Testis (tissue), 3 donors: ENCODE results near the gene XAGE2. TPM values are rescaled to one million over a fixed set of nuclear protein-coding genes. Genes with fewer than 3 reads are reported as not detected.

ENCODE experiments used
- DNase-seq: peaks from one replicate; pipeline ENCODE4 v3.0.0-alpha.2; 2019
- H3K27ac ChIP-seq, 2 donors: fragments of 200-600 bp; sonication (generic); one replicate each; pipeline ENCODE4 v1.5.1; 2019
- H3K27me3 ChIP-seq: fragments of 200-600 bp; sonication (generic); one replicate; pipeline ENCODE4 v1.5.1; 2019
- H3K36me3 ChIP-seq: fragments of 200-600 bp; sonication (generic); one replicate; pipeline ENCODE4 v1.5.1; 2017; ENCODE audit warnings: low read depth; ENCODE audit errors: missing control alignments
- H3K4me1 ChIP-seq: fragments of 200-600 bp; sonication (generic); one replicate; pipeline ENCODE4 v1.5.1; 2019
- H3K4me3 ChIP-seq, 2 donors: fragments of 200-600 bp; sonication (generic); one replicate each; pipeline ENCODE4 v1.5.1; 2017 to 2019
- H3K9me3 ChIP-seq: fragments of 200-600 bp; sonication (generic); one replicate; pipeline ENCODE4 v1.5.1; 2017
- POLR2A ChIP-seq: fragments of 450-650 bp; IDR thresholded peaks from one replicate; pipeline ENCODE4 v1.6.1; 2017; ENCODE audit warnings: antibody characterized with exemption, mild to moderate bottlenecking, moderate library complexity
- WGBS, 2 donors: methylation state at CpG; one replicate each; pipeline ENCODE4 v1.1.5; 2018; 5-methylcytosine and 5-hydroxymethylcytosine counted together
- intact Hi-C: fragments of 100-400 bp; cut with DNase I; formaldehyde crosslinking; loops from one replicate; pipeline ENCODE4 v1.15.1; 2023; ENCODE audit warnings: low total_unique reads
- microRNA-seq, 2 donors: library from miRNA; unstranded; fragments of <30 nt; microRNA quantifications; one replicate each; pipeline ENCODE4, GENCODE V29; 2016; ENCODE audit warnings: borderline number of aligned reads in 2 of 2, borderline replicate concordance in 1 of 2
- polyA plus RNA-seq: library from polyadenylated mRNA; stranded (reverse); fragments of 350-450 nt; fragmentation: Illumina TruSeq; extraction: RNeasy Lipid Tissue Mini Kit (QIAGEN cat#74804); gene quantifications from one replicate; pipeline ENCODE4 v1.2.3, GENCODE V29; 2014; ENCODE audit warnings: low read depth, low replicate concordance; ENCODE audit not compliant: insufficient read depth
- small RNA-seq, 2 donors: library from RNA; depleted of rRNA; stranded (forward); fragments of <200 nt; gene quantifications; one replicate each; pipeline ENCODE3, GENCODE V24; 2016
- total RNA-seq, 2 donors: library from RNA; depleted of rRNA; stranded (reverse); fragments of >200 nt; gene quantifications; one replicate each; pipeline ENCODE4 v1.2.3, GENCODE V29; 2016
- TF ChIP-seq, protein P1 (sequence below), 3 experiments: fragments of 450-650 bp in 2 of 3; fragments of 200-600 bp in 1 of 3; sonication (generic) in 1 of 3; IDR thresholded peaks; one replicate each; pipeline ENCODE4 v1.5.1; 2016 to 2019; ENCODE audit warnings: antibody characterized with exemption in 3 of 3, mild to moderate bottlenecking in 2 of 3, moderate library complexity in 1 of 3

XAGE2 gene
- total and polyA plus RNA-seq, 3 donors from 2014 or later = 0.81 TPM; not detected in 2

DNA sequence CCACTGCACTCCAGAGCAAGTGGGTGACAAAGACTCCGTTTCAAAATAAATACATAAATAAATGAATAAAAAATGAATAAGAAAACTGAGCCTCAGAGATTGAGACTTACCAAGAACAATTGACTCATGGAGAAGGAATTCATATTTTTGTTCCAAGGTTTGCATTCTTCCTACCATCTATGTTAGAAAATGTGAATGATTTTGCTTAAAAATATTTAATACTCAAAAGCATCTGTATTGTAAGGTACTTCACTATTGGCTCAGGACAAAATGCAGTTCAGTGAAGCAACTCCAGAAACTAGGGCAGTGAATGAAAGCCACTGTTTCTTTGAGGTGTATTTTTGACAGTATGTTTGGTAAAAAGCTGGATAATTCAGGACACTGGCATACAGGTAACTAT is 54.1 kb downstream of the XAGE2 start:
- Histone ChIP-seq H3K4me3 (no peak overlapping the region), H3K4me1 (no peaks in the 10 kb centered on the region), H3K27me3 (no peaks in the 10 kb centered on the region), H3K9me3 (no peaks in the 10 kb centered on the region), H3K36me3 (no peaks in the 10 kb centered on the region), H3K27ac (no peak overlapping the region)
- intact Hi-C loops = no loop called here
- DNase-seq = no peak
- no peak for TF ChIP-seq POLR2A
- TF ChIP-seq, protein P1, sequence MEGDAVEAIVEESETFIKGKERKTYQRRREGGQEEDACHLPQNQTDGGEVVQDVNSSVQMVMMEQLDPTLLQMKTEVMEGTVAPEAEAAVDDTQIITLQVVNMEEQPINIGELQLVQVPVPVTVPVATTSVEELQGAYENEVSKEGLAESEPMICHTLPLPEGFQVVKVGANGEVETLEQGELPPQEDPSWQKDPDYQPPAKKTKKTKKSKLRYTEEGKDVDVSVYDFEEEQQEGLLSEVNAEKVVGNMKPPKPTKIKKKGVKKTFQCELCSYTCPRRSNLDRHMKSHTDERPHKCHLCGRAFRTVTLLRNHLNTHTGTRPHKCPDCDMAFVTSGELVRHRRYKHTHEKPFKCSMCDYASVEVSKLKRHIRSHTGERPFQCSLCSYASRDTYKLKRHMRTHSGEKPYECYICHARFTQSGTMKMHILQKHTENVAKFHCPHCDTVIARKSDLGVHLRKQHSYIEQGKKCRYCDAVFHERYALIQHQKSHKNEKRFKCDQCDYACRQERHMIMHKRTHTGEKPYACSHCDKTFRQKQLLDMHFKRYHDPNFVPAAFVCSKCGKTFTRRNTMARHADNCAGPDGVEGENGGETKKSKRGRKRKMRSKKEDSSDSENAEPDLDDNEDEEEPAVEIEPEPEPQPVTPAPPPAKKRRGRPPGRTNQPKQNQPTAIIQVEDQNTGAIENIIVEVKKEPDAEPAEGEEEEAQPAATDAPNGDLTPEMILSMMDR (IDR thresholded peaks at IDR 0.05) = no peak
- WGBS, 2 donors = 50 to 72% methylated on average over 1 of the region's 1 CpG

DNA sequence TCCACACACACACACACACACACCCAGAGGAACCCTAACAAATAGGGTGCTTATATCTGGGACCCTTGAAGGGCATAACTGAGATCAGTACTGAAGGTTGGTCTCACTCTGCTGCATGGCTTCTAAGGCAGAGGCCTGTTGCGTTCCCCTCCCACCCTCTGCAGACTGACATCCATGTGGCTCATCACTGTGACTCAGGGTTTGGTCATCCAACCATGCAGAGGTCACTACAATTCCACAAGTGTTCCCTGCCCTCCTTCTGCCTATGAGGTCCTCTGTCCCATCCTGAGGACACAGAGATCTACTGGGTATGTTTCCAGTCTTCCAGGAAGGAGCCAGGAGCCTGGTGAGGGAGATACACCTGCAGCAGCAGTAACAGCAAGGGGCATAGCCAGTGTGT is 55.8 kb downstream of the XAGE2 start:
- H3K4me3 ChIP-seq = no peak overlapping the region
- H3K27ac ChIP-seq = no peak overlapping the region
- H3K9me3 ChIP-seq = no peaks in the 10 kb centered on the region
- H3K27me3 ChIP-seq = no peaks in the 10 kb centered on the region
- DNase-seq = no peak
- intact Hi-C loops = no loop called here
- WGBS, 2 donors = 83% methylated on average over 1 of the region's 1 CpG; no CpG with 5 or more reads in 1 of the 2 donors
- no peaks in the 10 kb centered on the region for H3K36me3 ChIP-seq
- no peak for TF ChIP-seq POLR2A
- TF ChIP-seq, protein P1 (IDR thresholded peaks at IDR 0.05) = no peak
- H3K4me1 ChIP-seq = no peaks in the 10 kb centered on the region

Small RNA genes lying within 50 kb of the gene (microRNA-seq; reads per million reads assigned to microRNA genes)
- 0 reads per million in 2 donors for gene MIR8088

Small RNA genes lying within 50 kb of the gene (small RNA-seq; reads per million reads assigned to genes)
- gene MIR8088 = 0 reads per million in 2 donors

Other genes with a start within 250 kb of the XAGE2 start
- 10 to 100 TPM in 1 of 2 donors, under 1 TPM in 1; 0.39 to 20.3 TPM for gene MAGED4, start 184.1 kb upstream of the XAGE2 start, total RNA-seq
- 5.2 TPM for gene MAGED4, start 184.1 kb upstream of the XAGE2 start, polyA plus RNA-seq
- 10 to 100 TPM; 14.4 to 31.9 TPM for gene XAGE1A, start 126.8 kb downstream of the XAGE2 start, total RNA-seq
- 31.7 TPM for gene XAGE1A, start 126.8 kb downstream of the XAGE2 start, polyA plus RNA-seq
- 10 to 100 TPM; 61.0 to 64.2 TPM for gene XAGE1B, start 148.0 kb downstream of the XAGE2 start, total RNA-seq
- 64.0 TPM for gene XAGE1B, start 148.0 kb downstream of the XAGE2 start, polyA plus RNA-seq